Ectodermal cell (in vitro differentiated cells): ENCODE measurements around the gene BLTP3B.

Experiments used
- H3K27ac ChIP-seq: 2 replicates; pipeline ENCODE4 v1.7.0; 2013; ENCODE audit warnings: mild to moderate bottlenecking, low read depth, low read length; ENCODE audit not compliant: insufficient read depth, poor library complexity, severe bottlenecking
- H3K27me3 ChIP-seq: 2 replicates; pipeline ENCODE4 v1.7.0; 2013; ENCODE audit warnings: mild to moderate bottlenecking, low read length; ENCODE audit not compliant: insufficient read depth, control insufficient read depth, poor library complexity, severe bottlenecking
- H3K36me3 ChIP-seq: one replicate; pipeline ENCODE4 v1.7.0; 2013; ENCODE audit warnings: low read length; ENCODE audit not compliant: control insufficient read depth, insufficient read depth
- H3K4me1 ChIP-seq: one replicate; pipeline ENCODE4 v1.7.0; 2013; ENCODE audit warnings: low read length; ENCODE audit not compliant: control insufficient read depth, insufficient read depth
- H3K4me3 ChIP-seq: 2 replicates; pipeline ENCODE4 v1.7.0; 2013; ENCODE audit warnings: low read depth, low read length, control low read depth; ENCODE audit not compliant: insufficient read depth
- H3K9me3 ChIP-seq: 2 replicates; pipeline ENCODE4 v1.7.0; 2013; ENCODE audit warnings: mild to moderate bottlenecking, low read length, moderate library complexity; ENCODE audit not compliant: control insufficient read depth
- WGBS, 2 experiments: methylation state at CpG; one replicate each; pipeline ENCODE4 v1.1.7; 2013; ENCODE audit warnings: missing lambda C conversion rate in 2 of 2; 5-methylcytosine and 5-hydroxymethylcytosine counted together

BLTP3B gene

DNA sequence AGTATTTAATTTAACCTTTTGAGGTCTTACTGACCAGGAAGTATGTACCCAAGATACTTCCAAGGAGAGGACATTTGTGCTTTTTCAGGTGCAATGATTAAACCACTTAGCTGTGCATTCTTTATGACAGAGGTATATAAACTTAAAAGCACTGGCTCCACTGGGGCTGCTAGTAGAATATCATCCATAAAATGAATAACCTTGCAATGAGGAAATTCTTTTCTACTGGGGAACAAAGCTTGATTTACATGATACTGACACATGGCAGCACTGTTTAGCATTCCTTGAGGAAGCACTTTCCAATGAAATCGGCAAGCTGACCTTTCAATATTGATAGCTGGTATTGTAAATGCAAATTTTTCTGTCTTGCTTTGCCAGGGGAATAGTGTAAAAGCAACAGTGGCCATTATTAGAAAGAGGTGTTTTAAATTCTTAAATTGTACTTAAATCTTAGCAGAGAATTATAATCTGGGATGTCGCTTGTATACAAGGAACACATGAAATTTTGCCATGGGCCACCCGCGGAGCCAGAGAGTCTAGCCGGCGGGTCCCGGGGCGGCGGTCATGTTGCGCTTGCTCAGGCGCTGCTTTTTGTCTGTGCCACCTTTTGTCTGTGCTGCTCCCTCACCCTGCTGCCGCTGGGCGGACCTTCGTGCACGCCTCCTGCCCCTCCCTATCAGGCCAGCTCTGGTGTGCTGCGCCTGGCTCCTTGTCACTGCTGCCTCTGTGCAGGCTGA is 20.9 kb upstream of the BLTP3B start:
- H3K9me3 ChIP-seq: no peaks in the 10 kb centered on the region
- H3K4me3 ChIP-seq: peak overlapping the region; percentile 13
- 1 to 2% methylated on average over 16 of the region's 16 CpGs for WGBS, 2 experiments
- H3K36me3 ChIP-seq: no peaks in the 10 kb centered on the region
- H3K27me3 ChIP-seq: no peaks in the 10 kb centered on the region
- no peak overlapping the region for H3K27ac ChIP-seq
- H3K4me1 ChIP-seq: peaks cover 5% of the 10 kb centered on the region

GRCh38 chr12:100159391-100160104 is 16.9 kb upstream of the BLTP3B start:
- Histone ChIP-seq H3K9me3 (no peaks in the 10 kb centered on the region), H3K4me3 (no peak overlapping the region), H3K27ac (no peak overlapping the region), H3K27me3 (no peaks in the 10 kb centered on the region), H3K36me3 (no peaks in the 10 kb centered on the region), H3K4me1 (peaks cover 9% of the 10 kb centered on the region)
- 91 to 93% methylated on average over 7 of the region's 9 CpGs for WGBS, 2 experiments

DNA sequence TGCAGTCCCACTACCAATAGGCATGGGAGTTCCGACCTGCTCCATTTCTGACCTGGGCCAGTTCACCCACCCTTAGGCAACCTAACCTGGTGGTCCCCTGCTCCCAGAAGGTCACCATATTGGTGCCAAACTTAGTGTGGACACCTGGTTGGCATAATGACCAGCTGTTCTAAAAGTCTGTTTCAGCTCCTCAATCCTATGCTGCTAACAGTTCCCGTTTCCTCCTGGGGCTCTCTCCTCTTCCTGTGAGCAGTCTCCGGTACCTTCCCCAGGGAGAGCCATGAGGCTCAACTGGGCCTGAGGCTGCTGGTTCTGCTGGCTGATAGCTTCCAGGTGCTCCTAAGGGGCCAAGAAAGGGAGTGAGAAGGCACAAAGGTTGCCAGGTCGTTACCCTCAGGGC is 15.9 kb upstream of the BLTP3B start:
- peaks cover 5% of the 10 kb centered on the region for H3K4me1 ChIP-seq
- no peaks in the 10 kb centered on the region for H3K27me3 ChIP-seq
- no peaks in the 10 kb centered on the region for H3K9me3 ChIP-seq
- no peak overlapping the region for H3K4me3 ChIP-seq
- H3K27ac ChIP-seq: no peak overlapping the region
- no peaks in the 10 kb centered on the region for H3K36me3 ChIP-seq
- WGBS, 2 experiments: 95% methylated on average over 4 of the region's 4 CpGs

DNA sequence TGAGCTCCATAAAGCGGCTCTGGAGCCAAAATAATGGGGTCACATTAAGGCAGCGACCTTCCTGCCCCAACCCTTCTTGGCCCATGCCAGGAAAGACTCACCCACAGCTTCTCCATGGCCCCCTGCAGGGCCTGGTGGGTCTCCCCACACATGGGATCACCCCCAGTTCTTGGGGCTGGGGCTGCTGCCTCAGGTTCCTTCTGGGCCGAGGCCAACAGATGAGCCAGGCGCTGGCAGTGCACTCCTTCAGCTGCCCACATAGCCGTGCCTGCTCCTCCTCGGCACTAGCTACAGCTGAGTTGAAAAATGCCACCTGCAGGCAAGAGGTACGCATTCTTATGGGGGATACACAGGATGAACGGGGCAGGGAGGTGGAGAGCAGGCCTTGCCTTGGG is 14.8 kb upstream of the BLTP3B start:
- Histone ChIP-seq H3K36me3 (no peaks in the 10 kb centered on the region), H3K9me3 (no peaks in the 10 kb centered on the region), H3K27ac (no peak overlapping the region), H3K27me3 (no peaks in the 10 kb centered on the region), H3K4me1 (peaks cover 5% of the 10 kb centered on the region), H3K4me3 (no peak overlapping the region)
- WGBS, 2 experiments: 95 to 96% methylated on average over 8 of the region's 8 CpGs

GRCh38 chr12:100156731-100157426 is 14.2 kb upstream of the BLTP3B start:
- Histone ChIP-seq H3K27me3 (no peaks in the 10 kb centered on the region), H3K36me3 (no peaks in the 10 kb centered on the region), H3K27ac (no peak overlapping the region), H3K4me3 (no peak overlapping the region), H3K9me3 (no peaks in the 10 kb centered on the region), H3K4me1 (peaks cover 5% of the 10 kb centered on the region)
- WGBS, 2 experiments: 81 to 83% methylated on average over 11 of the region's 11 CpGs

DNA sequence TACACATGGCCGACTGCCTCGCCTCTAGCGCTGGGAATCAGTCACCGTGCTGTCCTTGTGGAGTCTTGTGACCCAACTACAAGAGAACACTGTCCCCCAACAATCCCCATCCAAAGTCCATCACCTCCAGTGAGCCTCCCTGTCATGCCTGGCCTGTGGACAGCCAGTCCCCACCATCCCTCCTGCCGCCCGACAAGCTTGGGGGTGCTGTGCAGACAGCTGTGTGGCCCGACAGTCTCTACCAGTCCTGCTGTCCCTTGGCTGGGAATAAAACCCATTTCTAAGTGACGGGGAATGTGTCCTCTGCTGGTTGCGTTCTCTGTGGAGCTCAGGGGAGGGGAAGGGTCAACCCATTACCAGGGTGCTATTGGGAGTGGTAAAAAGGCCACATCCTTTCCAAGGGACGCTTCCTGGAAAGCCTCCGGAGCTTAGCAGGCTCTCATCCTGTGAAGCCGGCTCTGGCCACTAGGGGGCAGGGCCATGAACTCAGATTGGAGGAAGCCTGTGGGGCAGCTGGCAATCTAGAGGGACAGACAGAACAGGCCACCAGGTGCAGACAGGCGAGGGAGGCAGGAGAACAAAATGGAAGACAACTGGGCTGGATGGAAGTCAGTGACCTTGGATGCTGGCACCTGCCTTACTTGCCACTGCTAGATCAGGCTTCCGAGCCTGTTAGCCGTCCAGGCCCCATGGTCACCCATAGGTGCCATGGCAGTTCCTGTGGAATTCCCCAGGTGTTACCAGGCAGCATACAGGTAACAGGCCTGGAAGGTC is 12.0 kb upstream of the BLTP3B start:
- Histone ChIP-seq H3K4me3 (no peak overlapping the region), H3K27me3 (no peaks in the 10 kb centered on the region), H3K4me1 (peaks cover 5% of the 10 kb centered on the region), H3K36me3 (no peaks in the 10 kb centered on the region), H3K9me3 (no peaks in the 10 kb centered on the region), H3K27ac (no peak overlapping the region)
- WGBS, 2 experiments: 67 to 68% methylated on average over 15 of the region's 15 CpGs

DNA sequence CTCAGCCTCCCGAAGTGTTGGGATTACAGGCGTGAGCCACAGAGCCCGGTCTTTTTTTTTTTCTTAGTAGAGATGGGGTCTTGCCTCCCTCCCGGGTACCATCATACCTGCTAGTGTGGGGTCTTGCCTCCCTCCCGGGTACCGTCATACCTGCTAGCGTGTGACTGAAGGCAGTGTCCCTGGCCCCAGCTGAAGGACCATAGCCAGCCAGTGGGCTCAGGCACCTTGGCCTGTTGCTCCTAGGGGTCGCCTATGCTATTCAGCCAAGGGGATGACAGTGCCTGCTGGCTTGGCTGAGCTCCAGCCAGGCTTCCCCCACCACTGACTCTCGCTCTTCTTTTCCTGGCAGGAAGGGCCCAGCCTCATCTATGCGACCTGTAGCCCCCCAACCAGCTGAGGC is 10.5 kb upstream of the BLTP3B start:
- H3K4me3 ChIP-seq: no peak overlapping the region
- H3K4me1 ChIP-seq: peaks cover 5% of the 10 kb centered on the region
- 87 to 89% methylated on average over 10 of the region's 10 CpGs for WGBS, 2 experiments
- H3K36me3 ChIP-seq: no peaks in the 10 kb centered on the region
- no peaks in the 10 kb centered on the region for H3K9me3 ChIP-seq
- H3K27ac ChIP-seq: no peak overlapping the region
- H3K27me3 ChIP-seq: no peaks in the 10 kb centered on the region

DNA sequence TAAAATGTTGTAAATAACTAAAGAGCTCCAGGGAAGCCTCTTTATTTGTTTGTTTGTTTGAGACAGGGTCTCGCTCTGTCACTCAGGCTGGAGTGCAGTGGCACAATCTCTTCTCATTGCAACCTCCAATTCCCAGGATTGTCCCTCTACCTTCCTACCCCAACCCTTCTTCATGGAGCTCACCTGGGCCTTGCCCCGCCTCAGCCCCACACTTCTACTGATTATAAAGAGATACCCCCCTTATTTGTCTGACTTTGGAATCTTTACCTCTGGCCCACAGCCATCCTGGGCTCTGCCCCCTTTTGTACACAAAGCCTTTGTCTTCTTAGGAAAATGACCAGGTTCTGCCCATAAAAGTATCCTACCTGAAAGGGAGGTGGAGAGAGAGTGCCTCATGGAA is 9.1 kb upstream of the BLTP3B start:
- H3K36me3 ChIP-seq: no peaks in the 10 kb centered on the region
- H3K27ac ChIP-seq: no peak overlapping the region
- H3K4me1 ChIP-seq: peaks cover 4% of the 10 kb centered on the region
- WGBS, 2 experiments: 71% methylated on average over 2 of the region's 2 CpGs
- H3K4me3 ChIP-seq: no peak overlapping the region
- H3K27me3 ChIP-seq: no peaks in the 10 kb centered on the region
- H3K9me3 ChIP-seq: no peaks in the 10 kb centered on the region

GRCh38 chr12:100146252-100146651 is 3.6 kb upstream of the BLTP3B start:
- Histone ChIP-seq H3K27ac (no peak overlapping the region), H3K9me3 (no peaks in the 10 kb centered on the region), H3K4me1 (no peaks in the 10 kb centered on the region), H3K27me3 (no peaks in the 10 kb centered on the region), H3K36me3 (no peaks in the 10 kb centered on the region), H3K4me3 (no peak overlapping the region)
- WGBS, 2 experiments: 93 to 99% methylated on average over 2 of the region's 2 CpGs

GRCh38 chr12:100145643-100146042 is 3.0 kb upstream of the BLTP3B start:
- Histone ChIP-seq H3K4me1 (no peaks in the 10 kb centered on the region), H3K27me3 (no peaks in the 10 kb centered on the region), H3K36me3 (no peaks in the 10 kb centered on the region), H3K4me3 (no peak overlapping the region), H3K9me3 (no peaks in the 10 kb centered on the region), H3K27ac (no peak overlapping the region)
- 93 to 95% methylated on average over 7 of the region's 7 CpGs for WGBS, 2 experiments
